HG03558 (cell line): ENCODE measurements around the gene NPAS2.

ENCODE experiments used
- ATAC-seq: cut with Tn5 transposase; IDR thresholded peaks from one replicate; pipeline ENCODE4 v1.9.1; 2021; ENCODE audit warnings: moderate number of reproducible peaks; ENCODE audit not compliant: unreplicated experiment; ENCODE audit errors: extremely low read depth

The NPAS2 gene

DNA sequence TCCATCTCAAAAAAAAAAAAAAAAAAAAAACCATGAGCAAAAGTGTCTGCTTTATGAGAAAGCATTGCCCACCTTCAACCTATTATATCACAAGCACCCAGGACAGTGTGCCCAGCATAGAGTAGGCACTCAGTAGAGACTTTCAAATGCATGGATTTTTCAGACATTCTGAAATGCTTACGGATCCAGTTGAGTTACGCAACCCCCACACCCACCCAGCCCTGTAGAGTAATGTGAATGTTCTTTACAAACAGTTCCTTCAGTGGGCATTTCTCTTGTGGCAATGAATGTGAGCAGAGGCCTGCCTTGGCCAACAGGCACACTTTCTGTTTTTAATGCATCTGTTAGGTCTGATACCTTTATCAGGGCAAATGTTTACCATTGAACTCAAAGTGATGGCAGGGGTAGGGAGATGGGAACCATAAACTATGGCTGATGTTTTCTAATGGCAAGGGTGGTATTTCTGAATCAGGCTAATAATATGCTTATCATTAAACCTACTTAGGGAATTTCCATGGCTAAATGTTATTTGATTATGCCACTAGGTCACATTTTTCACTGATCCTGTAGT is 117.1 kb downstream of the NPAS2 start:
- no peak for ATAC-seq

- ATAC-seq, result no peak
Observed at GRCh38 chr2:100938031-100939026, 118.4 kb downstream of the NPAS2 start.

DNA sequence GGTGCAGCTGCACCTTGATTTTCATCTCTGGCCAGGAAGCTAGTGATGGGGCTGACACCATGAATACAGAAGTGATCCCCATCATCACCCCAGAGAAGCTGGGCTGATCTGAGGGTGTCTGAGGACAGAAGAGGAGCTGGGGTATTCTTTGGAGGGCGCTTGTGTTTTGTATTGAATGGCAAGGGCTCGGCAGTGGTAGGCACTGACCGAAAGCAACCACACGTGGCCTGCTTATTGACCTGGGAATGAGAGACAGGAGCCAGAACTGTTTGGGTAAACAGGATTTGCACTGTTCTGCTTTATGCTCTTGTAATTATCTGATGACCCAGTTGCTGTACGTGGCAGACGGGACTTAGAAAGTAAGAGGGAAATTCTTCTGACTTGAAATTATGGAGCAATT is 119.5 kb downstream of the NPAS2 start:
- no peak for ATAC-seq

DNA sequence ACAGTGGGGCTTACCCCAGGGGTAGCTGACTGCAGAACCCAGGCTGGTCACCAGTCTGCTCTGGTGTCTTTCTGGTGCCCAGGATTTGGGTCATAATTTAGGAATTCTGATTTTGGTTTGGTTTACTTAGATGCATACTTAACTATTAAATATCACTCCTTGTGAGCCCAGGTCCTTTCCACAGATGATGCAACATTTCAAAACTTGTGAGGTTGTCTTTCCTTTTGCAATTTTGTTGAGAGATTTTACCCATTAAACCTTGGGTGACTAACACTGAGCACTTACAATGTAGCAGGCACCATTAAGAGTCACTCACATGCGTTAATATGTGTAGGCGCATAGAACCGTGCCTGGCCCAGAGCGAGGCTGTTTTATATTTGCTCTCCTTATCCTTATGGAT is 120.3 kb downstream of the NPAS2 start:
- no peak for ATAC-seq

DNA sequence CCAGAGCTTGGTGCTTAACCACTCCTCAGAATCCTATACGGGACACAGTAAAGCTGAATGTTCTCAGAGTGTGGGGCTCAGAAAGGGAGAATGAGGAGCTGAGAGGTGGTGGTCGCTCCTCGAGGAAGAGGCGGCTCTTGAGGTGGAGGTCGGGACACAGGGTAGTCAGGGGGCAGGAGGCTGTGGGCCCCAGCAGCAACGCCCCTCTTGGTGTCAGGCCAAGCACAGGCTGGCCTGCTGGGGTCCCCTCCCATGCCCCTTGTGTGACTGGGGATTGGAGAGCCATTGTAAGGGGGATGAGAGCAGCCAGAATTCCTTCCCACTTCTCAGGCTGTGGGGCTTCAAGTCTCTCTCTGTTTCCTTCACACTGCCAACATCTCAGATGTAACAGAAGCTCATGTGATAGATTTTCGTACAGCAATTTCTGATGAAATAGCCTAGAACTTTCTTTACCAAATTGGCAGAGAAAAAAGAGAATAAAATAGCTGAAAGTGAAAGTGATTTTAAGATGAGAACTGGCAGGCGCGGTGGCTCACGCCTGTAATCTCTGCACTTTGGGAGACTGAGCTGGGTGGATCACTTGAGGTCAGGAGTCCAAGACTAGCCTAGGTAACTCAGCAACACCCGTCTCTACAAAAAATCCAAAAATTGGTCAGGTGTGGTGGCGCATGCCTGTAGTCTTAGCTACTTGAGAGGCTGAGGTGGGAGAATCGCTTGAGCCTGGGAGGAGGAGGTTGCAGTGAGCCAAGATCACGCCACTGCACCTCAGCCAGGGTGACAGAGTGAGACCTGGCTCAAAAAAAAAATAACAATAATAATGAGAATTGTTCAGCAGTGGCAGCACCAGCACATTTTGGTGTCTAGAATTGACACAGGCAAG is 121.1 kb downstream of the NPAS2 start:
- no peak for ATAC-seq

DNA sequence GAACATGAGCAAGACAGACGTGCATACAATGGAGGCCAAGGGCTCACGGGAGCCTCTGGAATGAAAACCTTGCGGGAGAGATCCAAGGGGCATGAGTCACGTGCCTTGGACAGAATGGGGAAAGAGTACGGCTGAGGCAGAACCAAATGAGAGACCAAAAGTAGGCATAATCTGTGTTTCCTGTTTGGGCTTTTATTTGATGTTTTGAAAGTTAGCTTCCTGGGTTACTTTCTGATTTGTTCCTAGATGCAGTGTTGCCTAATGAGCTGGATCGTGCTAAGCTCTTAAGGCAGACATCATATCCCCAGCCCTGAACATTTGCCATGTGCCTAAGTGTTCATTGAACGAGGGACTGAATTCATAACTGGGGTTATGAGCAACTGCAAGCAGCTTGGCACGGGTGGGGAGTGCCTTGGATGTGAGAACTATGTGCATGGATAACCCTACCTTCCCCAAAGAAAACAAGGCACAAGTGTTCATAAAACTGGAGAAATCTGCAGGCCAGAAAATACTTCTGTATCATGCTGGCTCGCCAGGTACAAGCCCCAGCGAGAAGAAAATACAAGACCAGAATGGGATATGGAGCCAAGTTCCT is 121.8 kb downstream of the NPAS2 start:
- ATAC-seq, result no peak

DNA sequence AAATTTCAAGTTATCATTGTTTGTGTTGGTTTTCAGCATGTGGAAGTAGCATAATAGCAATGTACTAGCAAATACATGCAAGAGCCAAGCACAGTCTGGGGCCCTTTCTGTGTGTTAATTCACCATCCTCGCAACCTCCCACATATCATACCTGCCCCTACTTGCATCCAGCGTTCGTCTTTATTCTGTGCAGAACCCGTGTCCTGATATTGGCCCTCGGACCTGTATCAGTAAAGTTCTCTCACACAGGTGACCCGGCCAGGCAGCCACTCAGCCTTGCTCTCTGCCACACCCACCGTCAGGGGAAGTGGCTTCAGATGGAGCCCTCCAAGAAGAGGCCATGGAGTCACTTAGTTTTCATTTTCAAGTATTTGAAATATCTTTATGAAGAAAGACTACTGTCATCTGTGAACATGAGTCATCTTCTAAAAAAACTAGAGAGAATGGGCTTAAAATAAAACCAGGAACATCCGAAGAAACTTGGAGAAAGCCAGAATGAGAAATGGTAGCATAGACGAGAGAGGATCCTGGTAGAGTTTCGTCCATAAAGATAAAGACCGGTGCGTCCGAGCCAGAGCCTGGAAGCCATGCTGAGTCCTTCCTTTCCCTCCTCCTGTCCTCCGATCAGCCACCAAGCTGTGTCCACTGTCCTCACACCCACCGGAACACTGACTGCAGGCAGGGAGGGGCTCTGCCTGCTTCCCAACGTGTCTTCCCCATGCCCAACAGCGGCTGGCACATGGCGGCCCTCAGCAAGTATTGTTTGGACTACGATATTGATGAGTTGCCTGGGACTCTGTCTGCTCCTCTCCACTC is 124.9 kb downstream of the NPAS2 start:
- ATAC-seq, result no peak

DNA sequence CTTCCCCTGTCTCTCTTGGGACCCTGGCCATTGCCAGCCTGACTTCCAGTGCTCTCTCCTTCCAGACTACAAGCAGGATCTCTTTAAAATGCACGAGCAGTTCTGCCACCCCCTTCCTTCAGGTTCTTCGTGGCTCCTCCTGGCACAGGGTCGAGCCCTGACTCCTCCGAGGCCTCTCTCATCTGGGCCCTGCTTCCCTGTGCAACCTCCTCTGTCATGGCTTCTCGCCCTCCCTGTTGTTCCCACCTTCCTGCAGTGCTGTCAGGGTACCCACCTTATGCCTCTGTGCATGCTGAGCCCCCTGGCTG is 125.4 kb downstream of the NPAS2 start:
- no peak for ATAC-seq

GRCh38 chr2:100945930-100946607 is 126.1 kb downstream of the NPAS2 start:
- no peak for ATAC-seq

DNA sequence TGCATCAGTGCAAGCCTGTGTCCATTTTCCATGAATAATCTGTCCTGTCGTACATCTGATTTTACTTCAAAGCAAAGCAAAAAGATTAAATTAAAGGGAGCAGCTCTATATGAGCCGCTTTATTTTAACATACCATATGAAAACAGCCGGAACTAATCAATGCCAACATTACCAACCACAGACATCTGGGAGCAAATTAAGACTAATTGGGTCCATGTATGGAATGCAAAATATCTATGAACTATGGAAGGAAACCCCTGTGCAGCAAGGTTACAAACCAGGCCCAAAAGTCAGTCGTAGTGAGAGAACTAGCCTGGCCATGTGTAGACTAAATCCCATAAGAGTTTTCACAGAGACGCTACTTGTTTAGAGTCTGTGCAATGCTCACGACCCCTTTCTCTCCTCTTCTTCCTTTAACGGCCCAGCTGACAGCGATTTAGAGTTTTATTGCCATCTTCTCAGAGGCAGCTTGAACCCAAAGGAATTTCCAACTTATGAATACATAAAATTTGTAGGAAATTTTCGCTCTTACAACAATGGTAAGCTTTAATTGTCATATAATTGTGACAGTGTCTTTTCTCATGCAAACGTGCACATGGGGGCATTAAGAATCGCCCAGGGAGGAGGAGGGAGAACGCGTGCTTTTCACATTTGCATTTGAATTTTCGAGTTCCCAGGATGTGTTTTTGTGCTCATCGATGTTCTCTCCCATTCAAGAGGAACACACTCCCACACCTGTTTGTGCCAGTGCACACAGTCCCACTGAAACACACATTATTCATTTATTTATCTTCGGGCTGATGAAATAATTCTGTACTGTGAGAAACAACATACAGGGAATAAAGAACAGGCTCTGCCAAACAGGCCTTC is 129.2 kb downstream of the NPAS2 start:
- ATAC-seq, result no peak

- no peak for ATAC-seq
Observed at GRCh38 chr2:100952512-100952911, 132.6 kb downstream of the NPAS2 start.

DNA sequence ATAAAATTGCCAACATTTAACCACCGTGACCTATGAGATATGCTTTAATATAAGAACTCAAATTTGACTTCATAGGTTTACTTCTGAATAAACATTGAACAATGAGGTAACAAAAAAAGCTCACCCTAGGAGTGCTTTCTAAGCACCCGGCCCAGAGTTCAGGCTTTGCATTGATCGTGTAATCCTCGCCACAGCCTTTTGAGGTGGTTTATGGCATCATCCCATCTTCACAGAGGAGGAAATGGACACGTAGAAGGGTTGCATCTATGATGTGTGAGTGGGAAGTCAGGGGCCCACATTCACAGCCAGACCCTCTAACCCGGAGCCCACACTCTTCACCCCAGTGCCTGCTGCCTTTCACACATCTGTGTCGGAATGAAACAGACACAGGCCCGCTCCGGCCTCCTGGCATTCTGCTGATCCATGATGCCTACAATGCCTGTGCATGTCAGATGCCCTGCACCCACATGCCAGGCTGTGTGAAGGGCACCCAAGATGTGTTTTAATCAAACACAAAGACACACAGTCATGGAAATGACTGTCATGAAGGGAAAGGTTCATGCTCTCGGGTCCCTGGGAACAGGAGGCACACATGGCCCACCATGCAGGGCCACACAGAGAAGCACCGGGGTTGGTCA is 133.6 kb downstream of the NPAS2 start:
- no peak for ATAC-seq

DNA sequence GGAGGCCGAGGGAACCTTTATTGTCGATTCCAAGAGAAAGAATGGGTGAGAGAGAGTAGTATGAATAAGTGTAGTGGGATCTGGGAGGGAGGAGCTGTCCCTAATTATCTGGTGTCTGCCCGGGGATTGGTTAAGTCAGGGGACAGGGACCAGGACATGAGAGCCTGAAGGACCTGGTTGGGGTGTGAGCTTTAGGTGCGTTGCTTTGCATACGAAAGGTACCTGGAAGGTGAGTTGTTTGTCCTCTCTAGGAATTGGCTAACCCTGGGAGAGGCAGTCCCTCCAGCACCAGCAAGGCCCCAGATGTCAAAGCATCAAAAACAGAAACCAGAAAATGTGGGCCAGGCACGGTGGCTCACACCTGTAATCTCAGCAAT is 134.1 kb downstream of the NPAS2 start:
- no peak for ATAC-seq

GRCh38 chr2:100955226-100955625 is 135.3 kb downstream of the NPAS2 start:
- ATAC-seq, result no peak

DNA sequence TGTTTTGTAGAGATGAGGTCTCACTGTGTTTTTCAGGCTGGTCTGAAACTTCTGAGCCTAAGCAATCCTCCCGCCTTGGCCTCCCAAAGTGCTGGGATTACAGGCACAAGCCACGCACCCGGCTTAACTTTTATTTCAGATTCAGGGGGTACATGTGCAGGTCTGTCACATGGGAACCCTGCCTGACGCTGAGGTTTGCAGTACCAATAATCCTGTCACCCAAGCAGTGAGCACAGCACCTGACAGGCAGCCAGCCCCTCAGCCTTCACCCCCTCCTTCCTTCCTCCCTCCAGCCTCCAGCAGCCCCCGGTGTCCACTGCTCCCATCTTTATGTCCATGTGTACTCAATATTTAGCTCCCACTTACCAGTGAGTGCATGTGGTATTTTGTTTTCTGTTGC is 136.1 kb downstream of the NPAS2 start:
- no peak for ATAC-seq

- no peak for ATAC-seq
Observed at GRCh38 chr2:100957996-100958653, 138.2 kb downstream of the NPAS2 start.

DNA sequence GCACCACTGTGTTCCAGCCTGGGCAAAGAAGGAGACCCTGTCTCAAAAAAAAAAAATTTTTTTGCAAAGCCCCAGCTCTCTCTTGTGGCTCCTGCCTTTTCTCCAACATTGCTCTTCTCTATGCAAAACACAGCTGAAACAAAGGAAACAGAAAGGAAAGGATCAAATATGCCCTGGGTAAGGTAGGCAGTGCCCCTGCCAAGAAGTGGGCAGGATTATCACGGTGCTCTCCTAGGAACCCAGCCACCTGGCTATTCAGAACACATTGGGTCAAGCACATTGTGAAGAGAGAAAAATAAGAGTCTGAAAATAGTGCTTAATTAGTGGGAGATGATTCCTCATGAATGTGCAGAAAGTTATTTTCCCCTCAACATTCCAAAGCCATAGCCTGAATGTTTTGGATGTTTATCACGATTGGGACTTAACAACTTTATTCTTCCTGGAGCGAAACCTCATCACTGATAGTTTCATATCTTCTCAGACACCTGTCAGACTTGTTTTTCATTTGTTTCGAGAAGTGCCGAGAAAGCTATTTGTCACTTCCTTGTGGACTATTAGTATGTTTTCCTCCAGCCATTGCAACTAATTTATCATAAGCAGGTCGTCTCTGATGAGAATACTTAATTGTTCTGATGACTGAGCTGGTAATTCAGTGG is 139.4 kb downstream of the NPAS2 start:
- no peak for ATAC-seq
